ENCODE measurements around the gene STK32B. TPM values are rescaled to one million over a fixed set of nuclear protein-coding genes. Genes with fewer than 3 reads are reported as not detected.

STK32B gene
- total and polyA plus RNA-seq, 2 experiments from 2014 or later = 0.71 to 2.3 TPM

- H3K4me3 ChIP-seq = no peak overlapping the region
Measured at GRCh38 chr4:5469151-5469775, 418.0 kb downstream of the STK32B start.

GRCh38 chr4:5469861-5470260 lies 418.6 kb downstream of the STK32B start:
- Histone ChIP-seq H3K4me2 (no peak overlapping the region), H2AFZ (no peak overlapping the region), H3K9me2 (ENCODE audit: insufficient read depth) (no peaks in the 10 kb centered on the region), H3K79me2 (replicated peaks; ENCODE audit: insufficient read depth) (no peaks in the 10 kb centered on the region), H3K27me3 (ENCODE audit: insufficient read depth) (no peaks in the 10 kb centered on the region), H3K4me1 (ENCODE audit: insufficient read depth) (no peaks in the 10 kb centered on the region), H4K20me1 (replicated peaks; ENCODE audit: insufficient read depth) (no peaks in the 10 kb centered on the region), H3F3A (replicated peaks; ENCODE audit: low read depth) (no peaks in the 10 kb centered on the region), H3K27ac (ENCODE audit: low read depth) (no peak overlapping the region), H3K36me3 (ENCODE audit: insufficient read depth) (no peaks in the 10 kb centered on the region), H3K4me3 (no peak overlapping the region)
- Mint-ChIP-seq H3K36me3 (ENCODE audit: low read depth) (no peaks in the 10 kb centered on the region), H3K27me3 (ENCODE audit: insufficient read depth, low read depth, poor library complexity) (peaks cover 1% of the 10 kb centered on the region), H3K4me1 (peaks cover 2% of the 10 kb centered on the region; the same call in 2 of the 3 replicates), H3K9me3 (no peaks in the 10 kb centered on the region), H3K27ac (no peak overlapping the region), H3K4me3 (no peak overlapping the region)
- no peak for DNase-seq (ENCODE audit: low spot score)
- ATAC-seq = no peak
- TF ChIP-seq REST (IDR thresholded peaks at IDR 0.05; ENCODE audit: unreplicated experiment) (no peak), EZH2 (IDR thresholded peaks at IDR 0.05; ENCODE audit: low read depth, unreplicated experiment) (no peak), EZH2phosphoT487 (IDR thresholded peaks at IDR 0.05; ENCODE audit: unreplicated experiment) (no peak), CTCF (conservative IDR thresholded peaks at IDR 0.05; ENCODE audit: low read depth in 2 of 2) (no peak), ZNF114 (CRISPR knock-in tag; IDR thresholded peaks at IDR 0.05) (no peak), ZNF331 (CRISPR knock-in tag; IDR thresholded peaks at IDR 0.05; ENCODE audit: low read depth) (no peak), NANOG (IDR thresholded peaks at IDR 0.05; ENCODE audit: borderline replicate concordance) (no peak)

More at GRCh38 chr4:5469151-5469775, 418.0 kb downstream of the STK32B start:
- no peaks in the 10 kb centered on the region for H3F3A ChIP-seq (replicated peaks; ENCODE audit: low read depth)
- H3K4me1 ChIP-seq (ENCODE audit: insufficient read depth) = no peaks in the 10 kb centered on the region
- H3K79me2 ChIP-seq (replicated peaks; ENCODE audit: insufficient read depth) = no peaks in the 10 kb centered on the region
- H3K27me3 ChIP-seq (ENCODE audit: insufficient read depth) = no peaks in the 10 kb centered on the region
- peaks cover 2% of the 10 kb centered on the region; the same call in 2 of the 3 replicates for H3K4me1 Mint-ChIP-seq
- no peaks in the 10 kb centered on the region for H4K20me1 ChIP-seq (replicated peaks; ENCODE audit: insufficient read depth)
- DNase-seq (ENCODE audit: low spot score) (no peak), ATAC-seq (no peak)
- H2AFZ ChIP-seq = no peak overlapping the region
- H3K9me2 ChIP-seq (ENCODE audit: insufficient read depth) = no peaks in the 10 kb centered on the region
- H3K27me3 Mint-ChIP-seq (ENCODE audit: insufficient read depth, low read depth, poor library complexity) = peaks cover 1% of the 10 kb centered on the region
- no peak overlapping the region for H3K4me2 ChIP-seq
- H3K36me3 ChIP-seq (ENCODE audit: insufficient read depth) = no peaks in the 10 kb centered on the region
- H3K36me3 Mint-ChIP-seq (ENCODE audit: low read depth) = no peaks in the 10 kb centered on the region
- H3K27ac Mint-ChIP-seq = no peak overlapping the region
- TF ChIP-seq EZH2phosphoT487 (IDR thresholded peaks at IDR 0.05; ENCODE audit: unreplicated experiment) = no peak
- peak in 1 of 2 experiments; percentile 25; a peak in 1 of 4 replicates for TF ChIP-seq CTCF (conservative IDR thresholded peaks at IDR 0.05; ENCODE audit: low read depth in 2 of 2)
- no peak overlapping the region for H3K4me3 Mint-ChIP-seq
- H3K9me3 Mint-ChIP-seq = no peaks in the 10 kb centered on the region
- H3K27ac ChIP-seq (ENCODE audit: low read depth) = no peak overlapping the region
